Adrenal gland (tissue), 12 donors: ENCODE measurements around the gene MAPK11. TPM values are rescaled to one million over a fixed set of nuclear protein-coding genes. Genes with fewer than 3 reads are reported as not detected.
"Not testable (repeated sequence)": the region's sequence is repeated elsewhere in the genome, so short reads cannot be mapped to it uniquely, and the experiment has no call there.

Experiments used
- DNase-seq, 7 donors: peaks; one replicate each; pipeline ENCODE4 v3.0.0-alpha.2; 2019 to 2020
- H3K27ac ChIP-seq, 5 donors: fragments of 200-600 bp; sonication (generic) in 4 of 5; 1 replicate in 3 of 5; 2 replicates in 2 of 5; pipeline versions ENCODE4 v1.5.1 to v1.8.0; 2016 to 2020; ENCODE audit warnings: mild to moderate bottlenecking in 1 of 5
- H3K27me3 ChIP-seq: fragments of 200-600 bp; 2 replicates; pipeline ENCODE4 v1.8.0; 2021
- H3K36me3 ChIP-seq, 2 donors: fragments of 200-600 bp; replicated peaks in 1 of 2; 1 replicate in 1 of 2; 2 replicates in 1 of 2; pipeline versions ENCODE4 v1.5.1 to v1.8.0; 2018 to 2022
- H3K4me1 ChIP-seq, 2 donors: fragments of 200-600 bp; replicated peaks in 1 of 2; 1 replicate in 1 of 2; 2 replicates in 1 of 2; pipeline versions ENCODE4 v1.5.1 to v1.8.0; 2018 to 2021
- H3K4me3 ChIP-seq, 4 donors: fragments of 200-600 bp; sonication (generic) in 3 of 4; one replicate each; pipeline ENCODE4 v1.5.1; 2016 to 2018
- H3K9me3 ChIP-seq, 3 donors: fragments of 200-600 bp; sonication (generic) in 1 of 3; replicated peaks in 1 of 3; 1 replicate in 2 of 3; 2 replicates in 1 of 3; pipeline versions ENCODE4 v1.5.1 to v1.8.0; 2016 to 2021
- CTCF ChIP-seq, 6 experiments: fragments of 450-650 bp in 4 of 6; fragments of 200-600 bp in 2 of 6; sonication (generic) in 1 of 6; IDR thresholded peaks; 1 replicate in 5 of 6; 2 replicates in 1 of 6; pipeline versions ENCODE4 v1.5.1 to v1.8.0; 2016 to 2021; ENCODE audit warnings: antibody characterized with exemption in 6 of 6, mild to moderate bottlenecking in 2 of 6, moderate library complexity in 1 of 6
- POLR2A ChIP-seq, 2 donors: fragments of 450-650 bp; IDR thresholded peaks; one replicate each; pipeline ENCODE4 v1.6.1; 2017; ENCODE audit warnings: antibody characterized with exemption in 2 of 2, mild to moderate bottlenecking in 2 of 2, moderate library complexity in 1 of 2
- WGBS, 4 donors: extraction: QIAGEN DNeasy Blood & Tissue Kit in 2 of 4; methylation state at CpG; one replicate each; pipeline versions ENCODE4 v1.1.5 to v1.1.7; 2013 to 2017; 5-methylcytosine and 5-hydroxymethylcytosine counted together
- intact Hi-C, 2 donors: fragments of 100-400 bp; cut with DNase I; formaldehyde crosslinking; loops; one replicate each; pipeline versions ENCODE4 v1.14.1 to v1.15.0; 2022 to 2023
- polyA plus RNA-seq, 3 donors: library from polyadenylated mRNA; stranded (reverse); fragments of 200-250 nt in 2 of 3; fragments of 350-450 nt in 1 of 3; fragmentation: Illumina TruSeq in 1 of 3; extraction: RNeasy Lipid Tissue Mini Kit (QIAGEN cat#74804) in 1 of 3; gene quantifications; one replicate each; pipeline ENCODE4 v1.2.3, GENCODE V29; 2013 to 2014
- total RNA-seq, 9 donors: library from RNA; depleted of rRNA in 4 of 9; stranded (reverse); fragments of >200 nt in 4 of 9; fragments of 120-200 nt in 1 of 9; fragmentation: NEBNext Ultra II Directional in 1 of 9; extraction: Animal tissue kit (Norgen Biotek cat#: 25700) in 1 of 9; gene quantifications; one replicate each; pipeline versions ENCODE4 v1.1.0 to v1.2.4, GENCODE V29; 2013 to 2023
- donor health status: healthy with polysubstance abuse.
- donor health status: Bipolar disorder and iron deficiency.
- donor health status: DM: yes; HTN: yes; CAD: no.
- donor health status: DM: no; HTN: no; CAD: no.
- donor health status: DM: no; HTN: no; CAD: no.
- donor health status: DM: yes; HTN: yes; CAD: no.

Gene MAPK11
- total and polyA plus RNA-seq, 12 donors, result 2.0 to 29.5 (median 6.7) TPM

DNA sequence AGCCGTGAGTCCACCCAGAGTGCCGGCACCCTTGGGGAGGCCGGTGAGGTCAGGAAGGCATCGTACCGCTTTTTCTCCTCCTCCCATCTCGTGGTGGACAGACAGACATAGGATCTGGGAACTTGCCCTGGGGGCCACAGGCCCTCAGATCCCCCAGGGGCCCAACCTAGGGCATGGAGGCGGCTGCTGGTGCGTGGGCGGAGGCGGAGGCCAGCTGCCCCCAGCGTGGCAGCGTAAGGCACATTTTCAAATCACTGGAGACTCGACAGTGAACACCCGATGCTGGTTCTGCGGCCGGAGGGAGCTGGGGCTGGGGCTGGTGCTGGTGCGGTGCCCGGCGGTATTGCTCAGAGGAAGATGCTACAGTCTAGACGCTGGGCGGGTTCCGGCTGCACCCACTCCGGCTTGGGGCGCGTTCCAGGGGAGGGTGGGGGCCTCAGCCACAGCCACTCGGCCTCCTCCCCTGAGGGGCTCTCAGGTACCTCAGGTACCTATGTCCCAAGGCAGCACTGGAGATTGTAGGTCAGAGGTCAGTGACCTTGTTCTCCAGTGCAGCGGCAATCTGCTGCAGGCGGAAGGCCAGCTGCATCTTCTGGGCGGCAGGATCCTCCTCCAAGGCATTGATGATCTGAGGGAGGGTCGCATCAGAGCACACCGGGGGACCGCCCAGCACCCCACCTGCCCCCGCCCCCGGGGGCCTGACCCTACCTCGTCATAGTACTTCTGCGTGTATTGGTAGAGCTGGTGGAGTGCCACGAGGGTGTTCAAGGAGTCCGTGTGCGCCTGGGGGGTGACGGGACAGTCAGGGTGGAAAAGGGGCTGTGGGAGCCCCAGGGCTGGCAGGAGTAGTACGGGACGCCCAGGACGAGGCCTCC, 5.2 kb upstream of the MAPK11 start:
- Histone ChIP-seq H3K4me1 (peaks cover 15 to 25% of the 10 kb centered on the region in 2 donors), H3K36me3 (peaks cover 0 to 51% of the 10 kb centered on the region in 2 donors), H3K27me3 (no peaks in the 10 kb centered on the region), H3K9me3 (no peaks in the 10 kb centered on the region), H3K4me3 (no peak overlapping the region), H3K27ac (peak overlapping the region in 2 of 5 donors; percentile 39 to 60)
- TF ChIP-seq CTCF (IDR thresholded peaks at IDR 0.05) (no peak), POLR2A (IDR thresholded peaks at IDR 0.05) (no peak)
- DNase-seq, result no peak
- intact Hi-C loops, result loop anchor here (2.0 to 5.0 kb wide), 2 partner anchors 52 to 67 kb away; partner anchors contain the start of genes DENND6B (in 2 of the 2) and PPP6R2 (in 1 of the 2)
- WGBS, 4 donors, result 78 to 82% (median 79%) methylated on average over 19 to 43 of the region's 43 CpGs

DNA sequence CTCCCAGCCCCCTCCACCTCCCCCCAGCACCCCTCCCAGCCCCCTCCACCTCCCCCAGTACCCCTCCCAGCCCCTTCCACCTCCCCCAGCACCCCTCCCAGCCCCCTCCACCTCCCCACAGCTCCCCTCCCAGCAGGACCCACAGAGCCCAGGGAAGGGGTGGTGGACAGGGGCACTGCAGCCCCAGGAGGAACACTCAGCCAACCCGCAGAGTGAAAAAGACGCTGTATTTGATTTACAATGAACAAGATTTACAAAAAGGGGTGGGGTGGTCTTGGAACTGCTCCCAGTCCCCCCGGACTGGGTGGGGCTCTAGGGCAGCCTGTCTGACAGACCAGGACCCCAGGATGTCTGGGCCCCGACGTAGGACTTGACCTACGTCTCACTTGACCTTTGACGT, 4.6 kb upstream of the MAPK11 start:
- intact Hi-C loops, result loop anchor here (2.0 to 5.0 kb wide), 2 partner anchors 53 to 68 kb away; partner anchors contain the start of genes DENND6B (in 2 of the 2) and PPP6R2 (in 1 of the 2)
- DNase-seq, result no peak
- Histone ChIP-seq H3K4me1 (peaks cover 18 to 29% of the 10 kb centered on the region in 2 donors), H3K27ac (peak overlapping the region in 2 of 5 donors; percentile 39 to 60), H3K9me3 (no peaks in the 10 kb centered on the region), H3K36me3 (peaks cover 0 to 45% of the 10 kb centered on the region in 2 donors), H3K4me3 (no peak overlapping the region), H3K27me3 (no peaks in the 10 kb centered on the region)
- WGBS, 4 donors, result 46 to 67% (median 54%) methylated on average over 3 to 7 of the region's 7 CpGs
- TF ChIP-seq POLR2A (IDR thresholded peaks at IDR 0.05) (no peak), CTCF (IDR thresholded peaks at IDR 0.05) (no peak)

GRCh38 chr22:50274311-50274710, 4.1 kb upstream of the MAPK11 start:
- Histone ChIP-seq H3K27me3 (no peaks in the 10 kb centered on the region), H3K4me1 (peaks cover 20 to 33% of the 10 kb centered on the region in 2 donors), H3K36me3 (peaks cover 0 to 40% of the 10 kb centered on the region in 2 donors), H3K4me3 (no peak overlapping the region), H3K9me3 (no peaks in the 10 kb centered on the region), H3K27ac (peak overlapping the region; percentile 16 to 74 (median 60))
- TF ChIP-seq CTCF (IDR thresholded peaks at IDR 0.05), result peak in 4 of 6 experiments; percentile 30 to 47 (median 36)
- TF ChIP-seq POLR2A (IDR thresholded peaks at IDR 0.05), result peak in 1 of 2 donors; percentile 0
- intact Hi-C loops, result loop anchor here in 1 of 2 donors (2.0 kb wide), 1 partner anchor 68 kb away; the partner anchor contains the start of gene PPP6R2
- peak in 6 of 7 donors; percentile 77 to 91 (median 84) for DNase-seq
- 10 to 28% (median 18%) methylated on average over 4 to 7 of the region's 7 CpGs for WGBS, 4 donors

GRCh38 chr22:50273781-50274180, 3.6 kb upstream of the MAPK11 start:
- intact Hi-C loops, result loop anchor here in 1 of 2 donors (2.0 kb wide), 1 partner anchor 69 kb away; the partner anchor contains the start of gene PPP6R2
- H3K4me3 ChIP-seq, H3K9me3 ChIP-seq, H3K27me3 ChIP-seq: not testable (repeated sequence)
- DNase-seq, result peak in 2 of 7 donors; percentile 60 to 66
- peak overlapping the region; percentile 16 to 74 (median 60) for H3K27ac ChIP-seq
- peaks cover 0 to 35% of the 10 kb centered on the region in 2 donors for H3K36me3 ChIP-seq
- WGBS, 4 donors, result 46 to 62% (median 53%) methylated on average over 10 of the region's 10 CpGs
- H3K4me1 ChIP-seq, result peaks cover 20 to 35% of the 10 kb centered on the region in 2 donors
